Body of pancreas (tissue), 4 donors: ENCODE data around the gene SHF. TPM values are rescaled to one million over a fixed set of nuclear protein-coding genes. Genes with fewer than 3 reads are reported as not detected.

Experiments used
- ATAC-seq: fragments of 150-250 bp; one replicate; pipeline ENCODE4 v1.9.1; 2016
- DNase-seq, 4 donors: peaks; one replicate each; pipeline ENCODE4 v3.0.0-alpha.2; 2019
- H3K27ac ChIP-seq, 4 donors: fragments of 200-600 bp; sonication (generic); 1 replicate in 3 of 4; 2 replicates in 1 of 4; pipeline versions ENCODE4 v1.5.1 to v1.6.1; 2016 to 2019; ENCODE audit warnings: mild to moderate bottlenecking in 1 of 4, mixed read lengths in 1 of 4, moderate library complexity in 1 of 4
- H3K27me3 ChIP-seq, 2 donors: fragments of 200-600 bp; sonication (generic); one replicate each; pipeline ENCODE4 v1.6.0; 2016; ENCODE audit warnings: mild to moderate bottlenecking in 1 of 2
- H3K36me3 ChIP-seq, 2 donors: fragments of 200-600 bp; sonication (generic); replicated peaks in 1 of 2; 2 replicates each; pipeline ENCODE4 v1.5.1; 2016; ENCODE audit warnings: low read depth in 2 of 2; ENCODE audit not compliant: insufficient read depth in 1 of 2
- H3K4me1 ChIP-seq: fragments of 200-600 bp; sonication (generic); one replicate; pipeline ENCODE4 v1.6.0; 2016
- H3K4me3 ChIP-seq, 2 donors: fragments of 200-600 bp; sonication (generic); 1 replicate in 1 of 2; 2 replicates in 1 of 2; pipeline ENCODE4 v1.5.1; 2016 to 2019
- H3K9me3 ChIP-seq, 3 donors: fragments of 200-600 bp; sonication (generic); 1 replicate in 2 of 3; 2 replicates in 1 of 3; pipeline ENCODE4 v1.5.1; 2016
- POLR2A ChIP-seq, 3 donors: fragments of 450-650 bp; IDR thresholded peaks; one replicate each; pipeline ENCODE4 v1.6.1; 2016; ENCODE audit warnings: antibody characterized with exemption in 3 of 3, mild to moderate bottlenecking in 2 of 3
- WGBS, 2 donors: methylation state at CpG; one replicate each; pipeline ENCODE4 v1.1.5; 2017; 5-methylcytosine and 5-hydroxymethylcytosine counted together
- intact Hi-C: fragments of 100-400 bp; cut with DNase I; formaldehyde crosslinking; loops from one replicate; pipeline ENCODE4 v1.15.1; 2023
- total RNA-seq, 2 donors: library from RNA; depleted of rRNA; stranded (reverse); fragments of >200 nt; gene quantifications; one replicate each; pipeline ENCODE4 v1.1.0, GENCODE V29; 2016
- TF ChIP-seq, protein P1 (sequence below), 7 experiments: fragments of 450-650 bp in 4 of 7; fragments of 200-600 bp in 3 of 7; sonication (generic) in 3 of 7; IDR thresholded peaks; one replicate each; pipeline ENCODE4 v1.5.1; 2016 to 2019; ENCODE audit warnings: antibody characterized with exemption in 7 of 7

Gene SHF
- total RNA-seq, 2 donors from 2014 or later: 2.0 to 2.9 TPM

GRCh38 chr15:45199136-45199810 lies 11.5 kb upstream of the SHF start:
- Histone ChIP-seq H3K27me3 (no peaks in the 10 kb centered on the region), H3K4me1 (peaks cover 16% of the 10 kb centered on the region), H3K27ac (peak overlapping the region; percentile 86 to 98 (median 95)), H3K36me3 (no peaks in the 10 kb centered on the region), H3K9me3 (no peaks in the 10 kb centered on the region), H3K4me3 (peak overlapping the region; percentile 16 to 19)
- 1% methylated on average over 21 to 25 of the region's 25 CpGs for WGBS, 2 donors
- ATAC-seq (no peak), DNase-seq (peak in 2 of 4 donors; percentile 24)
- no peak for TF ChIP-seq POLR2A (IDR thresholded peaks at IDR 0.05)
- TF ChIP-seq, protein P1, sequence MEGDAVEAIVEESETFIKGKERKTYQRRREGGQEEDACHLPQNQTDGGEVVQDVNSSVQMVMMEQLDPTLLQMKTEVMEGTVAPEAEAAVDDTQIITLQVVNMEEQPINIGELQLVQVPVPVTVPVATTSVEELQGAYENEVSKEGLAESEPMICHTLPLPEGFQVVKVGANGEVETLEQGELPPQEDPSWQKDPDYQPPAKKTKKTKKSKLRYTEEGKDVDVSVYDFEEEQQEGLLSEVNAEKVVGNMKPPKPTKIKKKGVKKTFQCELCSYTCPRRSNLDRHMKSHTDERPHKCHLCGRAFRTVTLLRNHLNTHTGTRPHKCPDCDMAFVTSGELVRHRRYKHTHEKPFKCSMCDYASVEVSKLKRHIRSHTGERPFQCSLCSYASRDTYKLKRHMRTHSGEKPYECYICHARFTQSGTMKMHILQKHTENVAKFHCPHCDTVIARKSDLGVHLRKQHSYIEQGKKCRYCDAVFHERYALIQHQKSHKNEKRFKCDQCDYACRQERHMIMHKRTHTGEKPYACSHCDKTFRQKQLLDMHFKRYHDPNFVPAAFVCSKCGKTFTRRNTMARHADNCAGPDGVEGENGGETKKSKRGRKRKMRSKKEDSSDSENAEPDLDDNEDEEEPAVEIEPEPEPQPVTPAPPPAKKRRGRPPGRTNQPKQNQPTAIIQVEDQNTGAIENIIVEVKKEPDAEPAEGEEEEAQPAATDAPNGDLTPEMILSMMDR (IDR thresholded peaks at IDR 0.05): no peak
- intact Hi-C loops: no loop called here

- H3K27ac ChIP-seq: peak overlapping the region; percentile 86 to 98 (median 95)
- H3K27me3 ChIP-seq: no peaks in the 10 kb centered on the region
- peak overlapping the region; percentile 16 to 19 for H3K4me3 ChIP-seq
- H3K36me3 ChIP-seq: no peaks in the 10 kb centered on the region
- peak; percentile 97 to 98 (median 98) for DNase-seq
- ATAC-seq: peak; percentile 79
- H3K4me1 ChIP-seq: peaks cover 16% of the 10 kb centered on the region
- H3K9me3 ChIP-seq: no peaks in the 10 kb centered on the region
- 0 to 1% methylated on average over 21 to 42 of the region's 42 CpGs for WGBS, 2 donors
- intact Hi-C loops: no loop called here
- TF ChIP-seq, protein P1 (IDR thresholded peaks at IDR 0.05): peak; percentile 37 to 79 (median 66)
- peak; percentile 78 to 97 (median 95) for TF ChIP-seq POLR2A (IDR thresholded peaks at IDR 0.05)
These were observed 10.8 kb upstream of the SHF start for GRCh38 chr15:45198337-45199135.

- H3K4me3 ChIP-seq: no peak overlapping the region
- no peaks in the 10 kb centered on the region for H3K9me3 ChIP-seq
- H3K27ac ChIP-seq: no peak overlapping the region
- DNase-seq: no peak
- no peak for ATAC-seq
- TF ChIP-seq, protein P1 (IDR thresholded peaks at IDR 0.05): no peak
- TF ChIP-seq POLR2A (IDR thresholded peaks at IDR 0.05): no peak
- H3K36me3 ChIP-seq: no peaks in the 10 kb centered on the region
- H3K4me1 ChIP-seq: peaks cover 16% of the 10 kb centered on the region
- intact Hi-C loops: no loop called here
- WGBS, 2 donors: 82 to 95% methylated on average over 3 of the region's 3 CpGs
- no peaks in the 10 kb centered on the region for H3K27me3 ChIP-seq
These were observed 9.7 kb upstream of the SHF start for GRCh38 chr15:45197512-45197911.

DNA sequence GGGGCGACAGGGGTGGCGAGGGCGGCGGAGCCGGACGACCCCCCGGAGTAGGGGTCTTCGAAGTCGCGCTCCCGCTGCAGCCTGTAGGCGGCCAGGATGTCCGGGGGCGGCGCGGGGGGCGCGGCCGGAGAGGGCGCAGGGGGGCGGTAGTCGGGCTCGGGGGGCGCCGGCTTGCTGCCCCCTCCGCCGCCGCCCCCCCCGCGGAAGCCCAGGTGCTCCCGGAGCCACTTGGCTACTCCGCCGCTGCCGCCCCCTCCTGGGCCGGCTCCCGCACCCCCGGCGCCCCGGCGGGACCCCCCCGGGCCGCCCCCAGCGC lies 230 bp downstream of the SHF start:
- H3K4me1 ChIP-seq: peaks cover 15% of the 10 kb centered on the region
- DNase-seq: no peak
- 20% methylated on average over 3 of the region's 43 CpGs; no CpG with 5 or more reads in 1 of the 2 donors for WGBS, 2 donors
- H3K27me3 ChIP-seq: no peaks in the 10 kb centered on the region
- H3K27ac ChIP-seq: no peak overlapping the region
- no peak overlapping the region for H3K4me3 ChIP-seq
- ATAC-seq: no peak
- intact Hi-C loops: no loop called here
- H3K9me3 ChIP-seq: no peaks in the 10 kb centered on the region
- TF ChIP-seq, protein P1 (IDR thresholded peaks at IDR 0.05): no peak
- TF ChIP-seq POLR2A (IDR thresholded peaks at IDR 0.05): no peak
- H3K36me3 ChIP-seq: no peaks in the 10 kb centered on the region
